MM.1S (cell line): ENCODE results near the gene IQCM.

Experiments
- EZH2 ChIP-seq: fragments of 300-600 bp; sonication (generic); optimal IDR thresholded peaks from 2 replicates; pipeline ENCODE3; 2017; ENCODE audit warnings: low read depth, mild to moderate bottlenecking, antibody characterized with exemption, low read length, mixed read lengths
- EZH2phosphoT487 ChIP-seq: fragments of 300-600 bp; sonication (generic); IDR thresholded peaks from 2 replicates; pipeline ENCODE4 v1.6.1; 2018; ENCODE audit warnings: antibody characterized with exemption, low read length
- TF ChIP-seq, protein P1 (sequence below): fragments of 300-600 bp; sonication (generic); IDR thresholded peaks from 2 replicates; pipeline ENCODE4 v1.5.1; 2016; ENCODE audit warnings: antibody characterized with exemption, low read length, mixed read lengths

DNA sequence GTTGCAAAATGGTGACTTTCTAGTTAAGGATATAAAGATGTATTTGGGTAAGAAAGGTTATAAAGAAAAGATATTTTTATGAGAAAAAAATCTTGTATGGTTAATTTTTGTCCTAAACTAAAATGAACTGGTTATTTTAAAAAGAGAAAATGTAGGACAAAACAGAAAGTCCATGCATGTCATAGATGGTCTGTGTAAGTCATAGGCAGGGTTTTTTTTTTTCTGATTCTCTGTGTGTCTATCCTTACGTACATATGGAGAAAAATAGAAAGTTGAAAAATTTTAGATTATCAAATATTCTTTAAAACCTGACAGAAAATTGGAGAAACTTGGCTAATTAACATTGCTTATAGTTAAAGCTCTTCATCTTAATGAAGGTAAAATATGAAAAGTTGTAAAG, 493.4 kb downstream of the IQCM start:
- TF ChIP-seq EZH2 (no peak), EZH2phosphoT487 (no peak)
- TF ChIP-seq, protein P1, sequence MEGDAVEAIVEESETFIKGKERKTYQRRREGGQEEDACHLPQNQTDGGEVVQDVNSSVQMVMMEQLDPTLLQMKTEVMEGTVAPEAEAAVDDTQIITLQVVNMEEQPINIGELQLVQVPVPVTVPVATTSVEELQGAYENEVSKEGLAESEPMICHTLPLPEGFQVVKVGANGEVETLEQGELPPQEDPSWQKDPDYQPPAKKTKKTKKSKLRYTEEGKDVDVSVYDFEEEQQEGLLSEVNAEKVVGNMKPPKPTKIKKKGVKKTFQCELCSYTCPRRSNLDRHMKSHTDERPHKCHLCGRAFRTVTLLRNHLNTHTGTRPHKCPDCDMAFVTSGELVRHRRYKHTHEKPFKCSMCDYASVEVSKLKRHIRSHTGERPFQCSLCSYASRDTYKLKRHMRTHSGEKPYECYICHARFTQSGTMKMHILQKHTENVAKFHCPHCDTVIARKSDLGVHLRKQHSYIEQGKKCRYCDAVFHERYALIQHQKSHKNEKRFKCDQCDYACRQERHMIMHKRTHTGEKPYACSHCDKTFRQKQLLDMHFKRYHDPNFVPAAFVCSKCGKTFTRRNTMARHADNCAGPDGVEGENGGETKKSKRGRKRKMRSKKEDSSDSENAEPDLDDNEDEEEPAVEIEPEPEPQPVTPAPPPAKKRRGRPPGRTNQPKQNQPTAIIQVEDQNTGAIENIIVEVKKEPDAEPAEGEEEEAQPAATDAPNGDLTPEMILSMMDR: no peak
